Endothelial cell of umbilical vein (primary cell): ENCODE results near the gene DCLK1. TPM values are rescaled to one million over a fixed set of nuclear protein-coding genes. Genes with fewer than 3 reads are reported as not detected.
A peak's percentile ranks its signal among the peaks of the same experiment; 100 is the strongest.

Experiments
- BruUV-seq: library from RNA; stranded (reverse); fragments of 400-500 nt; replicated peaks from 2 replicates; lab custom pipeline; 2021; lab: Mats Ljungman, UMichigan
- CTCF ChIA-PET: fragments of 300-600, 350-600 bp; sonication (Branson Sonifier 250); formaldehyde crosslinking; loops from one replicate; lab custom pipeline; 2021; ENCODE audit warnings: antibody characterized with exemption, inconsistent platforms; lab: Charles Lee
- POLR2A ChIA-PET: fragments of 300-600, 350-600 bp; sonication (Branson Sonifier 250); formaldehyde crosslinking; loops from one replicate; lab custom pipeline; 2021; ENCODE audit warnings: antibody characterized with exemption, inconsistent platforms; lab: Charles Lee
- DNase-seq: peaks from one replicate; pipeline ENCODE4 v3.0.0-alpha.2; 2011; ENCODE audit warnings: low read depth, low spot score
- FAIRE-seq: peaks from 2 replicates; lab custom pipeline; 2011; peaks lifted over from hg19 to GRCh38; lab: Jason Lieb, UNC
- H2AFZ ChIP-seq: 2 replicates; pipeline ENCODE4 v1.6.0; 2012; ENCODE audit warnings: low read depth, low read length, control low read depth, inconsistent platforms
- H3K27ac ChIP-seq: 2 replicates; pipeline ENCODE4 v1.5.1; 2011; ENCODE audit warnings: low read depth, mild to moderate bottlenecking, control low read depth, low read length, moderate library complexity; ENCODE audit not compliant: insufficient read depth
- H3K27me3 ChIP-seq, 2 experiments: 2 replicates each; pipeline versions ENCODE4 v1.6.0 to v1.6.1; 2011; ENCODE audit warnings: low read length in 2 of 2, mixed read lengths in 1 of 2; ENCODE audit not compliant: control insufficient read depth in 2 of 2, insufficient read depth in 2 of 2
- H3K36me3 ChIP-seq, 2 experiments: 2 replicates in 1 of 2; 3 replicates in 1 of 2; pipeline ENCODE4 v1.5.1; 2011; ENCODE audit warnings: low read length in 2 of 2, mild to moderate bottlenecking in 1 of 2, moderate library complexity in 1 of 2; ENCODE audit not compliant: control insufficient read depth in 2 of 2, insufficient read depth in 2 of 2; ENCODE audit errors: extremely low read depth in 1 of 2
- H3K4me1 ChIP-seq: 3 replicates; pipeline ENCODE4 v1.5.1; 2011; ENCODE audit warnings: mild to moderate bottlenecking, low read length; ENCODE audit not compliant: control insufficient read depth, insufficient read depth; ENCODE audit errors: extremely low read depth
- H3K4me2 ChIP-seq: 2 replicates; pipeline ENCODE4 v1.6.1; 2011; ENCODE audit warnings: low read length, control low read depth, mixed read lengths; ENCODE audit not compliant: insufficient read depth
- H3K4me3 ChIP-seq, 3 experiments: fragments of 200-600 bp in 1 of 3; sonication (generic), shearing (Covaris generic) in 1 of 3; replicated peaks in 1 of 3; 2 replicates each; pipeline ENCODE4 v1.5.1; 2011 to 2016; ENCODE audit warnings: control low read depth in 3 of 3, low read length in 3 of 3, mild to moderate bottlenecking in 2 of 3, inconsistent platforms in 1 of 3, low read depth in 1 of 3, moderate library complexity in 1 of 3; ENCODE audit not compliant: insufficient read depth in 1 of 3
- H3K79me2 ChIP-seq: 2 replicates; pipeline ENCODE4 v1.6.0; 2012; ENCODE audit warnings: low read length, inconsistent platforms; ENCODE audit not compliant: control insufficient read depth, insufficient read depth
- H3K9ac ChIP-seq: replicated peaks from 2 replicates; pipeline ENCODE3; 2011; ENCODE audit warnings: low read length, control low read depth; ENCODE audit not compliant: insufficient read depth; ENCODE audit errors: extremely low read depth
- H3K9me1 ChIP-seq: replicated peaks from 3 replicates; pipeline ENCODE4 v1.6.0; 2011; ENCODE audit warnings: mild to moderate bottlenecking, low read length; ENCODE audit not compliant: control insufficient read depth, insufficient read depth; ENCODE audit errors: extremely low read depth
- H3K9me3 ChIP-seq: replicated peaks from 2 replicates; pipeline ENCODE4 v1.5.1; 2012; ENCODE audit warnings: low read length, inconsistent platforms; ENCODE audit not compliant: control insufficient read depth, insufficient read depth
- H4K20me1 ChIP-seq: replicated peaks from 2 replicates; pipeline ENCODE3; 2011; ENCODE audit warnings: mild to moderate bottlenecking, low read length; ENCODE audit not compliant: control insufficient read depth, insufficient read depth; ENCODE audit errors: extremely low read depth
- EZH2 ChIP-seq: IDR thresholded peaks from 2 replicates; pipeline ENCODE4 v1.6.1; 2012; ENCODE audit warnings: borderline replicate concordance, low read depth, mild to moderate bottlenecking, moderate library complexity, low read length, inconsistent platforms; ENCODE audit not compliant: severe bottlenecking
- FOS ChIP-seq: IDR thresholded peaks from 2 replicates; pipeline ENCODE4 v1.6.1; 2011; ENCODE audit warnings: mild to moderate bottlenecking, low read length, moderate library complexity, borderline replicate concordance; ENCODE audit not compliant: insufficient read depth
- GATA2 ChIP-seq: IDR thresholded peaks from 2 replicates; pipeline ENCODE4 v1.7.0; 2011; ENCODE audit warnings: low read depth, mild to moderate bottlenecking, moderate library complexity, mixed read lengths, low read length; ENCODE audit not compliant: insufficient read length, insufficient read depth
- JUN ChIP-seq: IDR thresholded peaks from 2 replicates; pipeline ENCODE4 v1.6.1; 2011; ENCODE audit warnings: borderline replicate concordance, low read depth; ENCODE audit not compliant: insufficient read length, insufficient read depth
- MYC ChIP-seq: IDR thresholded peaks from one replicate; pipeline ENCODE4 v1.6.1; 2011; ENCODE audit warnings: mild to moderate bottlenecking, low read depth, low read length
- POLR2A ChIP-seq: IDR thresholded peaks from 2 replicates; pipeline ENCODE4 v1.6.1; 2012; ENCODE audit warnings: low read depth, mild to moderate bottlenecking, control low read depth, low read length
- POLR2AphosphoS5 ChIP-seq: IDR thresholded peaks from 2 replicates; pipeline ENCODE4 v1.6.1; 2012; ENCODE audit warnings: low read depth, mild to moderate bottlenecking, control low read depth, low read length, moderate library complexity; ENCODE audit not compliant: insufficient read depth
- dilution Hi-C: fragments of 300-500 bp; cut with MboI; formaldehyde crosslinking; loops from one replicate; pipeline ENCODE4 v1.15.0; 2019; ENCODE audit warnings: low sequenced_read_pairs; ENCODE audit not compliant: extremely low pct_ligation_motif_present
- intact Hi-C: fragments of 100-400 bp; cut with micrococcal nuclease; formaldehyde crosslinking; loops from one replicate; pipeline ENCODE4 v1.10.0; 2022
- polyA plus RNA-seq, 4 experiments: library from polyadenylated mRNA; depleted of rRNA in 3 of 4; stranded (reverse) in 3 of 4; unstranded in 1 of 4; fragments of >200 nt; gene quantifications; 2 replicates each; pipeline versions ENCODE4 v1.2.1 to v1.2.3, GENCODE V29; 2011 to 2012; ENCODE audit warnings: missing spikeins in 1 of 4
- total RNA-seq: library from RNA; stranded (reverse); gene quantifications from 2 replicates; pipeline ENCODE4 v1.2.3, GENCODE V29; 2021
- TF ChIP-seq, protein P1 (sequence below), 2 donors: IDR thresholded peaks; 1 replicate in 1 of 2; 2 replicates in 1 of 2; pipeline ENCODE4 v1.5.1; 2011; ENCODE audit warnings: low read length in 2 of 2, mild to moderate bottlenecking in 2 of 2, moderate library complexity in 2 of 2, control low read depth in 1 of 2, inconsistent platforms in 1 of 2, low read depth in 1 of 2; ENCODE audit not compliant: insufficient read depth in 1 of 2; ENCODE audit errors: extremely low read depth in 1 of 2
- TF ChIP-seq, protein P2 (sequence below): IDR thresholded peaks from 2 replicates; pipeline ENCODE4 v1.6.1; 2011; ENCODE audit not compliant: insufficient read depth, insufficient read length

The DCLK1 gene
- total and polyA plus RNA-seq, 2 donors (not counting 3 experiments of a cell fraction or from before 2014, with no cell fraction given): 0.28 to 3.9 TPM

DNA sequence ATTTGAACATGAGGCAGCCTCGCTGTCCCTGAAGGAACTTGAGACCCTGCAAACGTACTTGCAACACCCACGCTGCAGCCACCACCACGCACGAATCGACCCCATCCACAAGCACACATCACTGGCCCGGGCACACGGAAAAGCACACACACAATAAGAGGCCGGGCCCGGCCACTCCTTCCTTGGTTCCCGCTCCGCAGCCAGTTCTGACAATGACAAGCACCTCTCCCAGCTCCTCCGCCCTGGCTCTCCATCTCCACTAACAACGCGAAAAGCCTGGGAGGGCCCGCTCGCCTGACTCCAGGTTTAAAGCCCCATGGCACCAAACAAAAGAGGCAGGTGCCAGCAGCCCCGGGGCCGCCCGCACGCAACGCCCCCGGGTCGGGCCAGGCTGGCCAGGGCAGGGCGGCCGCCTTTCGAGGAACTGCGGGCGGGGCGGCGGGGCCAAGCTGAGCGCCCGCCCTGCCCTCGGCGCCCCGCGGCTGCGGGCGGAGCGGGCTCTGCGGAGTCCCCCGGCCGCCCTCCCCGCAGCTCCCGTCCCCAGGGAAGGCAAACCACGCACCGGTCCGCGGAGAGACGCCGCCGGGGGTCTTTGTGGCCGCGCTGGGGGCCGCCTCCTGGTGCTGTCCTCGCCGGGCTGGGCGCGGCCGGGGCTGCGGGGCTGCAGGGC, 495 bp downstream of the DCLK1 start:
- H4K20me1 ChIP-seq: no peaks in the 10 kb centered on the region
- FAIRE-seq: no peak

DNA sequence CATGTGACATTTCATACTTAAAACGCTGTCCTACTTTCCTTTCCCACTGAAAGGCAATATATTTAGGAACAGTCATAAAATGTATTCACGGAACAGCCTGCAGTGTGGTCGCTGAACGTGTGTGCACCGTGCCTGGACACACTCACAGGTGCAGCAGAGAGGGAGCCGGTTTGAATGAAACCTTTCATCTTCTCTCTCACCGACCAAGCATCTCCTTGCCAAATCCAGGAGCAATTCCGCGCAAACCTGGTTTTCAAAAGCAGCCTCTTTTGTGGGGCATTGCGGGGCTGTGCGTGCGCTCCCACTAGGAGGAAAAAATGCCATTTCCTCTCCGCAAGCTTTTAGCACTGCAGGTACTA, 1.0 kb downstream of the DCLK1 start:
- Histone ChIP-seq H3K27ac (no peak overlapping the region), H3K36me3 (no peaks in the 10 kb centered on the region), H3K4me3 (peak overlapping the region in 1 of 3 experiments; percentile 20), H3K9me1 (no peaks in the 10 kb centered on the region), H3K4me1 (peaks cover 6% of the 10 kb centered on the region), H3K9ac (no peak overlapping the region), H4K20me1 (no peaks in the 10 kb centered on the region), H2AFZ (no peak overlapping the region), H3K79me2 (no peaks in the 10 kb centered on the region), H3K27me3 (peaks cover 19 to 22% of the 10 kb centered on the region in 2 experiments), H3K4me2 (peak overlapping the region; percentile 56), H3K9me3 (no peaks in the 10 kb centered on the region)
- TF ChIP-seq POLR2AphosphoS5: no peak
- TF ChIP-seq, protein P1, sequence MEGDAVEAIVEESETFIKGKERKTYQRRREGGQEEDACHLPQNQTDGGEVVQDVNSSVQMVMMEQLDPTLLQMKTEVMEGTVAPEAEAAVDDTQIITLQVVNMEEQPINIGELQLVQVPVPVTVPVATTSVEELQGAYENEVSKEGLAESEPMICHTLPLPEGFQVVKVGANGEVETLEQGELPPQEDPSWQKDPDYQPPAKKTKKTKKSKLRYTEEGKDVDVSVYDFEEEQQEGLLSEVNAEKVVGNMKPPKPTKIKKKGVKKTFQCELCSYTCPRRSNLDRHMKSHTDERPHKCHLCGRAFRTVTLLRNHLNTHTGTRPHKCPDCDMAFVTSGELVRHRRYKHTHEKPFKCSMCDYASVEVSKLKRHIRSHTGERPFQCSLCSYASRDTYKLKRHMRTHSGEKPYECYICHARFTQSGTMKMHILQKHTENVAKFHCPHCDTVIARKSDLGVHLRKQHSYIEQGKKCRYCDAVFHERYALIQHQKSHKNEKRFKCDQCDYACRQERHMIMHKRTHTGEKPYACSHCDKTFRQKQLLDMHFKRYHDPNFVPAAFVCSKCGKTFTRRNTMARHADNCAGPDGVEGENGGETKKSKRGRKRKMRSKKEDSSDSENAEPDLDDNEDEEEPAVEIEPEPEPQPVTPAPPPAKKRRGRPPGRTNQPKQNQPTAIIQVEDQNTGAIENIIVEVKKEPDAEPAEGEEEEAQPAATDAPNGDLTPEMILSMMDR (IDR thresholded peaks at IDR 0.05; ENCODE audit: extremely low read depth in 1 of 2, insufficient read depth in 1 of 2, low read depth in 1 of 2, low read length in 2 of 2): no peak
- TF ChIP-seq POLR2A: no peak
- no peak for TF ChIP-seq GATA2
- TF ChIP-seq, protein P2, sequence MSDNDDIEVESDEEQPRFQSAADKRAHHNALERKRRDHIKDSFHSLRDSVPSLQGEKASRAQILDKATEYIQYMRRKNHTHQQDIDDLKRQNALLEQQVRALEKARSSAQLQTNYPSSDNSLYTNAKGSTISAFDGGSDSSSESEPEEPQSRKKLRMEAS: no peak
- no peak for TF ChIP-seq FOS
- no peak for TF ChIP-seq MYC
- no peak for TF ChIP-seq JUN
- TF ChIP-seq EZH2: no peak
- BruUV-seq: no TSS peak
- ChIA-PET POLR2A (no interaction called here), CTCF (interaction anchor here (1.4 kb wide), 1 partner anchor 151 kb away, joined by 4 read pairs; no protein-coding TSS in a partner anchor)
- dilution Hi-C loops (no loop called here), intact Hi-C loops (loop anchor here (5.0 kb wide), 1 partner anchor 147 kb away; no protein-coding TSS in a partner anchor)
- FAIRE-seq (no peak), DNase-seq (no peak)

More for the DNA sequence above, 495 bp downstream of the DCLK1 start:
- Histone ChIP-seq H3K9me3 (no peaks in the 10 kb centered on the region), H3K27me3 (peaks cover 19 to 23% of the 10 kb centered on the region in 2 experiments), H3K4me1 (peaks cover 6% of the 10 kb centered on the region), H3K36me3 (no peaks in the 10 kb centered on the region), H3K9ac (no peak overlapping the region), H3K9me1 (no peaks in the 10 kb centered on the region), H3K4me2 (peak overlapping the region; percentile 56), H3K27ac (no peak overlapping the region), H3K79me2 (no peaks in the 10 kb centered on the region), H2AFZ (peak overlapping the region; percentile 62), H3K4me3 (peak overlapping the region in 2 of 3 experiments; percentile 20 to 31)
- CTCF ChIA-PET: interaction anchor here (1.4 kb wide), 1 partner anchor 152 kb away, joined by 4 read pairs; no protein-coding TSS in a partner anchor
- intact Hi-C loops: loop anchor here (5.0 kb wide), 1 partner anchor 147 kb away; no protein-coding TSS in a partner anchor
- dilution Hi-C loops: no loop called here
- DNase-seq: no peak
- POLR2A ChIA-PET: no interaction called here
- no TSS peak for BruUV-seq
- no peak for TF ChIP-seq POLR2AphosphoS5
